CD4-positive, alpha-beta T cell treated with Interleukin-6 for 4 hours (primary cell): Measurements from ENCODE around the gene ASIC4.
A peak's percentile ranks its signal among the peaks of the same experiment; 100 is the strongest.

Experiments used
- DNase-seq: peaks from one replicate; pipeline ENCODE4 v3.0.0-alpha.2; 2020; ENCODE audit warnings: mixed read lengths

ASIC4 gene

GRCh38 chr2:219482674-219483405, 31.4 kb upstream of the ASIC4 start:
- DNase-seq = no peak

- DNase-seq = no peak
These were observed 30.6 kb upstream of the ASIC4 start for GRCh38 chr2:219483451-219484342.

GRCh38 chr2:219484343-219485200, 29.7 kb upstream of the ASIC4 start:
- DNase-seq = no peak

GRCh38 chr2:219485201-219485580, 29.1 kb upstream of the ASIC4 start:
- no peak for DNase-seq

- DNase-seq = no peak
These were observed 27.8 kb upstream of the ASIC4 start for GRCh38 chr2:219486380-219486959.

GRCh38 chr2:219488149-219488843, 26.0 kb upstream of the ASIC4 start:
- DNase-seq = no peak

- DNase-seq = no peak
These were observed 25.5 kb upstream of the ASIC4 start for GRCh38 chr2:219488844-219489194.

GRCh38 chr2:219489315-219489714, 25.0 kb upstream of the ASIC4 start:
- no peak for DNase-seq

GRCh38 chr2:219490186-219490585, 24.1 kb upstream of the ASIC4 start:
- DNase-seq = no peak

GRCh38 chr2:219490600-219491130, 23.6 kb upstream of the ASIC4 start:
- no peak for DNase-seq

GRCh38 chr2:219491278-219491963, 22.9 kb upstream of the ASIC4 start:
- no peak for DNase-seq

GRCh38 chr2:219492575-219492974, 21.7 kb upstream of the ASIC4 start:
- no peak for DNase-seq

GRCh38 chr2:219493086-219493485, 21.2 kb upstream of the ASIC4 start:
- no peak for DNase-seq

GRCh38 chr2:219494952-219495530, 19.2 kb upstream of the ASIC4 start:
- DNase-seq = no peak

GRCh38 chr2:219495531-219496122, 18.7 kb upstream of the ASIC4 start:
- peak; percentile 65 for DNase-seq

- no peak for DNase-seq
These were observed 17.9 kb upstream of the ASIC4 start for GRCh38 chr2:219496247-219496824.

- DNase-seq = no peak
These were observed 17.3 kb upstream of the ASIC4 start for GRCh38 chr2:219496825-219497494.

- peak; percentile 43 for DNase-seq
These were observed 16.6 kb upstream of the ASIC4 start for GRCh38 chr2:219497495-219498279.
